Sigmoid colon (tissue), 3 donors: ENCODE measurements around the gene MRPL53.

Source experiments
- POLR2A ChIP-seq, 2 donors: fragments of 450-650 bp; IDR thresholded peaks; one replicate each; pipeline ENCODE4 v1.6.1; 2016; ENCODE audit warnings: antibody characterized with exemption in 2 of 2, mild to moderate bottlenecking in 2 of 2, moderate library complexity in 2 of 2
- TF ChIP-seq, protein P1 (sequence below), 4 experiments: fragments of 450-650 bp in 3 of 4; fragments of 200-600 bp in 1 of 4; IDR thresholded peaks; one replicate each; pipeline ENCODE4 v1.5.1; 2016 to 2019; ENCODE audit warnings: antibody characterized with exemption in 4 of 4, mild to moderate bottlenecking in 3 of 4, moderate library complexity in 2 of 4

DNA sequence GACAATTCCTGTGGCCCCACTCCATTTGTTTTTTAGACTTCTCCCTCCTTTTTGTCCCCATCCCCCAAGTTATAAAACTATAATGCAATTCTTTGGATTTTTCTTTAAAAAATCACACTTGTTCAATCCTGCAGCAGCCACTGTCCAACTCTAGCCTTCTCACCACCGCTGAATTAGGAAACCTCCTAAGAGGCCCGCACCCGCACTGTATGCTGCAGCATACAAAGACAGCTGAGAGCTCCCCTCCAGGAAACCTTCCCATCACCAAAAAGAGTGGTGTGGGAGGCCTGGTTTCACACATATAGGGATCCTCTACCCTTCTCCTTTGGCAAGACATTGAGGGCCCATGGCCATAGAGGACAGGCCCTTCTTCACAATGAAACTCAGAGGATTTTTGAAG, 32.1 kb upstream of the MRPL53 start:
- TF ChIP-seq, protein P1, sequence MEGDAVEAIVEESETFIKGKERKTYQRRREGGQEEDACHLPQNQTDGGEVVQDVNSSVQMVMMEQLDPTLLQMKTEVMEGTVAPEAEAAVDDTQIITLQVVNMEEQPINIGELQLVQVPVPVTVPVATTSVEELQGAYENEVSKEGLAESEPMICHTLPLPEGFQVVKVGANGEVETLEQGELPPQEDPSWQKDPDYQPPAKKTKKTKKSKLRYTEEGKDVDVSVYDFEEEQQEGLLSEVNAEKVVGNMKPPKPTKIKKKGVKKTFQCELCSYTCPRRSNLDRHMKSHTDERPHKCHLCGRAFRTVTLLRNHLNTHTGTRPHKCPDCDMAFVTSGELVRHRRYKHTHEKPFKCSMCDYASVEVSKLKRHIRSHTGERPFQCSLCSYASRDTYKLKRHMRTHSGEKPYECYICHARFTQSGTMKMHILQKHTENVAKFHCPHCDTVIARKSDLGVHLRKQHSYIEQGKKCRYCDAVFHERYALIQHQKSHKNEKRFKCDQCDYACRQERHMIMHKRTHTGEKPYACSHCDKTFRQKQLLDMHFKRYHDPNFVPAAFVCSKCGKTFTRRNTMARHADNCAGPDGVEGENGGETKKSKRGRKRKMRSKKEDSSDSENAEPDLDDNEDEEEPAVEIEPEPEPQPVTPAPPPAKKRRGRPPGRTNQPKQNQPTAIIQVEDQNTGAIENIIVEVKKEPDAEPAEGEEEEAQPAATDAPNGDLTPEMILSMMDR (IDR thresholded peaks at IDR 0.05): no peak
- no peak for TF ChIP-seq POLR2A (IDR thresholded peaks at IDR 0.05)
